SH-SY5Y (cell line): ENCODE data around the gene TFB1M.

ENCODE experiments used
- GATA2 ChIP-seq: IDR thresholded peaks from 2 replicates; pipeline ENCODE4 v1.6.1; 2011; ENCODE audit warnings: mild to moderate bottlenecking, low read depth, low read length
- GATA3 ChIP-seq: IDR thresholded peaks from 2 replicates; pipeline ENCODE4 v1.6.1; 2011; ENCODE audit warnings: low read depth, mild to moderate bottlenecking, low read length, moderate library complexity

DNA sequence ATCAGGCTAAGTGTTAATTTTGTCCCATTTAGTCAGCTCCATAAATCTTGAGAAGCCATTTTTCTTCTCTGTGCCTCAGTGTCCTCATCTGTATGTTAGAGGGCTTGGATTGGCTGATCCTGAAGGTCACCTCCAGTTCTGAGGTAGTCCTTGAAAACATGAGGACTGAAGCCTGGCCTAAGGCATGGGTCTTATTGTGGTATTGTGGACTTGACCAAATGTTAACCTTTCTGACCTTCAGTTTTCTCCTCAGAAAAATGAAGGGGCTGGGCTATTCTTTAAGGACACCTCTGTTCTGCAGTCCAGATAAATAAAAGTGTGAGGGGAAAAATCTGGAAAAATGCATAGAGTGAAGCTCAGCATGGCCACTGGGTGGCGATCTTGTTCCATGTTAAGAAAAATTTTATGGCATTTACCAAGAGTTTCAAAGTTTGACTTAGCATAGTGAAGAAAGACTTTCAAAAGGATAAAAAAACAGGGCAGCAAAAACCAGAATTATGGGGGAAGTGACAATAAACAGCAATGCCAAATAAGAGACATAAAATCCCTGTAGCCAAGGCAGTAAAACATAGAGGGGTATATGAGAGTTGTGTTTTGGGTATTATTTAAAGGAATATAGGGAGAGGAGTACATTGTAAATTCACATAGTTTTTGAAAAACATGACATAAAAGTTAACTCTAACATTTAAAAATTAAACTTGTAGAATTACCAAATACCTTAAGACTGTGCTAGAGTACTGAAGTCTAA lies 13.2 kb upstream of the TFB1M start:
- TF ChIP-seq GATA2 = no peak
- no peak for TF ChIP-seq GATA3
